GM18519 (cell line): ENCODE measurements around the gene NUDT4.

ENCODE experiments used
- ATAC-seq: cut with Tn5 transposase; IDR thresholded peaks from one replicate; pipeline ENCODE4 v1.9.1; 2021; ENCODE audit warnings: mild to moderate bottlenecking, moderate library complexity; ENCODE audit not compliant: unreplicated experiment, low FRiP score

NUDT4 gene

GRCh38 chr12:93451423-93452158 lies 73.9 kb downstream of the NUDT4 start:
- ATAC-seq = no peak

- ATAC-seq = no peak
These were observed 75.9 kb downstream of the NUDT4 start for GRCh38 chr12:93453633-93454032.

DNA sequence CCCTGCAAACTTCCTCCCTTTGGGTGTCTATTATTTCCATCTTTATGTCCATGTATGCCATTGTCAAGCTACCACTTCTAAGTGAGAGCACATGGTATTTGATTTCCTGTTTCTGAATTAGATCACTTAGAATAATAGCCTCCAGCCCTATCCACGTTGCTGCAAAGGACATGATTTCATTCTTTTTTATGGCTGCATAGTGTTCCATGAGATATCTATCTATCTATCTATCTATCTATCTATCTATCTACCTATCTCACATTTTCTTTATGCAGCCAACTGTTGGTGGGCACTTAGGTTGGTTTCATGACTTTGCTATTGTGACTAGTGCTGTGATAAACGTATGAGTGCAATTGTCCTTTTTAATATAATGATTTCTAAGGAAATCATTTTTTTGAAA lies 78.4 kb downstream of the NUDT4 start:
- ATAC-seq = no peak
